Central memory CD4-positive, alpha-beta T cell (primary cell): Measurements from ENCODE around the gene DOHH.

ENCODE experiments used
- DNase-seq: peaks from one replicate; pipeline ENCODE4 v3.0.0; 2022
- total RNA-seq, 3 experiments: gene quantifications; one replicate each; lab custom pipeline; 2026; lab: John Stamatoyannopoulos, UW

Gene DOHH
- total RNA-seq: 10.0 to 45.2 (median 12.6) reads per million in 3 experiments

GRCh38 chr19:3500429-3501101 lies at the start of gene DOHH:
TSS of gene DOHH (minus strand) at chr19:3500674. CDS start at chr19:3496814, 3,860 bp downstream.
- peak; percentile 93 for DNase-seq

- no peak for DNase-seq
Observed at GRCh38 chr19:3549816-3550215, 49.3 kb upstream of the DOHH start.

- DNase-seq: no peak
Observed at GRCh38 chr19:3548606-3549005, 48.1 kb upstream of the DOHH start.

GRCh38 chr19:3547767-3548282 lies 47.4 kb upstream of the DOHH start:
- no peak for DNase-seq

GRCh38 chr19:3547301-3547731 lies 46.8 kb upstream of the DOHH start:
- no peak for DNase-seq

GRCh38 chr19:3546119-3546518 lies 45.6 kb upstream of the DOHH start:
- DNase-seq: no peak

GRCh38 chr19:3545669-3546034 lies 45.2 kb upstream of the DOHH start:
- DNase-seq: no peak

- peak; percentile 62 for DNase-seq
Observed at GRCh38 chr19:3544742-3545668, 44.5 kb upstream of the DOHH start.

GRCh38 chr19:3544058-3544376 lies 43.5 kb upstream of the DOHH start:
- DNase-seq: no peak

- no peak for DNase-seq
Observed at GRCh38 chr19:3543150-3544057, 42.9 kb upstream of the DOHH start.

GRCh38 chr19:3539756-3540118 lies 39.3 kb upstream of the DOHH start:
- no peak for DNase-seq

- no peak for DNase-seq
Observed at GRCh38 chr19:3538965-3539755, 38.7 kb upstream of the DOHH start, which contains the start of gene TEKTIP1. TSS of gene TEKTIP1 (plus strand) at chr19:3539174. CDS start at chr19:3539178, 4 bp downstream.

GRCh38 chr19:3538258-3538929 lies 37.9 kb upstream of the DOHH start:
- no peak for DNase-seq

- DNase-seq: no peak
Observed at GRCh38 chr19:3537438-3538240, 37.2 kb upstream of the DOHH start.

- no peak for DNase-seq
Observed at GRCh38 chr19:3537101-3537437, 36.6 kb upstream of the DOHH start.

GRCh38 chr19:3536429-3537100 lies 36.1 kb upstream of the DOHH start:
- DNase-seq: no peak

GRCh38 chr19:3535981-3536380 lies 35.5 kb upstream of the DOHH start:
- DNase-seq: no peak

GRCh38 chr19:3535563-3535965 lies 35.1 kb upstream of the DOHH start:
- DNase-seq: no peak

GRCh38 chr19:3535235-3535535 lies 34.7 kb upstream of the DOHH start:
- DNase-seq: no peak
